ENCODE measurements around the gene ZNF22.

- TF ChIP-seq CTCF (IDR thresholded peaks at IDR 0.05) (no peak), POLR2A (IDR thresholded peaks at IDR 0.05) (no peak)
Observed at GRCh38 chr10:44983895-44984278, 16.8 kb upstream of the ZNF22 start.

Measured in body of pancreas (tissue), 4 donors.